ENCODE data around the gene LTB4R2. TPM values are rescaled to one million over a fixed set of nuclear protein-coding genes. Genes with fewer than 3 reads are reported as not detected.

LTB4R2 gene
- total and polyA plus RNA-seq, 2 donors: 5.5 to 6.5 TPM

Other genes with a start within 250 kb of the LTB4R2 start
Only the 30 nearest of the 33 such genes appear.
- 66.7 TPM for gene DCAF11, start 195.4 kb upstream of the LTB4R2 start, total RNA-seq
- 36.6 TPM for gene DCAF11, start 195.4 kb upstream of the LTB4R2 start, polyA plus RNA-seq
- 3.4 TPM for gene NRL, start 195.2 kb upstream of the LTB4R2 start, total RNA-seq
- gene NRL, start 195.2 kb upstream of the LTB4R2 start, polyA plus RNA-seq: 4.7 TPM
- 0.80 TPM for gene FITM1, start 179.5 kb upstream of the LTB4R2 start, total RNA-seq
- 3.5 TPM for gene FITM1, start 179.5 kb upstream of the LTB4R2 start, polyA plus RNA-seq
- 280 TPM for gene PSME1, start 173.9 kb upstream of the LTB4R2 start, total RNA-seq
- gene PSME1, start 173.9 kb upstream of the LTB4R2 start, polyA plus RNA-seq: 255 TPM
- 26.8 TPM for gene EMC9, start 168.5 kb upstream of the LTB4R2 start, total RNA-seq
- gene EMC9, start 168.5 kb upstream of the LTB4R2 start, polyA plus RNA-seq: 40.8 TPM
- gene PSME2, start 163.5 kb upstream of the LTB4R2 start, total RNA-seq: 387 TPM
- gene PSME2, start 163.5 kb upstream of the LTB4R2 start, polyA plus RNA-seq: 420 TPM
- gene RNF31, start 162.6 kb upstream of the LTB4R2 start, total RNA-seq: 44.9 TPM
- gene RNF31, start 162.6 kb upstream of the LTB4R2 start, polyA plus RNA-seq: 105 TPM
- gene IRF9, start 148.9 kb upstream of the LTB4R2 start, total RNA-seq: 117 TPM
- gene IRF9, start 148.9 kb upstream of the LTB4R2 start, polyA plus RNA-seq: 167 TPM
- 17.7 TPM for gene REC8, start 138.1 kb upstream of the LTB4R2 start, total RNA-seq
- 47.8 TPM for gene REC8, start 138.1 kb upstream of the LTB4R2 start, polyA plus RNA-seq
- gene IPO4, start 121.3 kb upstream of the LTB4R2 start, total RNA-seq: 19.3 TPM
- 12.1 TPM for gene IPO4, start 121.3 kb upstream of the LTB4R2 start, polyA plus RNA-seq
- 18.2 TPM for gene TM9SF1, start 114.7 kb upstream of the LTB4R2 start, total RNA-seq
- gene TM9SF1, start 114.7 kb upstream of the LTB4R2 start, polyA plus RNA-seq: 12.5 TPM
- not detected for gene TSSK4, start 104.4 kb upstream of the LTB4R2 start, total RNA-seq
- 0.02 TPM for gene TSSK4, start 104.4 kb upstream of the LTB4R2 start, polyA plus RNA-seq
- gene CHMP4A, start 96.7 kb upstream of the LTB4R2 start, total RNA-seq: 76.9 TPM
- gene CHMP4A, start 96.7 kb upstream of the LTB4R2 start, polyA plus RNA-seq: 151 TPM
- gene MDP1, start 94.1 kb upstream of the LTB4R2 start, total RNA-seq: 47.9 TPM
- 48.8 TPM for gene MDP1, start 94.1 kb upstream of the LTB4R2 start, polyA plus RNA-seq
- 259 TPM for gene NEDD8, start 77.8 kb upstream of the LTB4R2 start, total RNA-seq
- gene NEDD8, start 77.8 kb upstream of the LTB4R2 start, polyA plus RNA-seq: 214 TPM
- 67.0 TPM for gene GMPR2, start 77.2 kb upstream of the LTB4R2 start, total RNA-seq
- 53.6 TPM for gene GMPR2, start 77.2 kb upstream of the LTB4R2 start, polyA plus RNA-seq
- gene TINF2, start 67.5 kb upstream of the LTB4R2 start, total RNA-seq: 68.8 TPM
- 81.6 TPM for gene TINF2, start 67.5 kb upstream of the LTB4R2 start, polyA plus RNA-seq
- gene TGM1, start 47.0 kb upstream of the LTB4R2 start, total RNA-seq: 1.5 TPM
- gene TGM1, start 47.0 kb upstream of the LTB4R2 start, polyA plus RNA-seq: 41.0 TPM
- gene RABGGTA, start 38.5 kb upstream of the LTB4R2 start, total RNA-seq: 14.8 TPM
- gene RABGGTA, start 38.5 kb upstream of the LTB4R2 start, polyA plus RNA-seq: 40.4 TPM
- 10.2 TPM for gene DHRS1, start 10.4 kb upstream of the LTB4R2 start, total RNA-seq
- 59.6 TPM for gene DHRS1, start 10.4 kb upstream of the LTB4R2 start, polyA plus RNA-seq
- gene NOP9, start 10.3 kb upstream of the LTB4R2 start, total RNA-seq: 14.9 TPM
- 7.9 TPM for gene NOP9, start 10.3 kb upstream of the LTB4R2 start, polyA plus RNA-seq
- gene CIDEB, start 2.2 kb upstream of the LTB4R2 start, total RNA-seq: 8.1 TPM
- 13.4 TPM for gene CIDEB, start 2.2 kb upstream of the LTB4R2 start, polyA plus RNA-seq
- gene LTB4R, start 1.4 kb downstream of the LTB4R2 start, total RNA-seq: 4.4 TPM
- gene LTB4R, start 1.4 kb downstream of the LTB4R2 start, polyA plus RNA-seq: 73.3 TPM
- gene ADCY4, start 24.9 kb downstream of the LTB4R2 start, total RNA-seq: 1.9 TPM
- 17.6 TPM for gene ADCY4, start 24.9 kb downstream of the LTB4R2 start, polyA plus RNA-seq
- gene RIPK3, start 29.9 kb downstream of the LTB4R2 start, total RNA-seq: 10.9 TPM
- 15.2 TPM for gene RIPK3, start 29.9 kb downstream of the LTB4R2 start, polyA plus RNA-seq
- gene NFATC4, start 58.0 kb downstream of the LTB4R2 start, total RNA-seq: 16.6 TPM
- 79.8 TPM for gene NFATC4, start 58.0 kb downstream of the LTB4R2 start, polyA plus RNA-seq
- 3.1 TPM for gene NYNRIN, start 88.9 kb downstream of the LTB4R2 start, total RNA-seq
- 4.3 TPM for gene NYNRIN, start 88.9 kb downstream of the LTB4R2 start, polyA plus RNA-seq
- gene CBLN3, start 119.5 kb downstream of the LTB4R2 start, total RNA-seq: 2.8 TPM
- gene CBLN3, start 119.5 kb downstream of the LTB4R2 start, polyA plus RNA-seq: 9.5 TPM
- gene KHNYN, start 119.8 kb downstream of the LTB4R2 start, total RNA-seq: 35.3 TPM
- 28.9 TPM for gene KHNYN, start 119.8 kb downstream of the LTB4R2 start, polyA plus RNA-seq
- 34.9 TPM for gene SDR39U1, start 132.6 kb downstream of the LTB4R2 start, total RNA-seq
- gene SDR39U1, start 132.6 kb downstream of the LTB4R2 start, polyA plus RNA-seq: 148 TPM